T47D (cell line): ENCODE data around the gene DR1.

ENCODE experiments used
- DNase-seq, 2 experiments: peaks; one replicate each; pipeline versions ENCODE4 v3.0.0 to v3.0.0-alpha.2; 2011 to 2012; ENCODE audit warnings: low read depth in 1 of 2, low spot score in 1 of 2
- JUND ChIP-seq: IDR thresholded peaks from 2 replicates; pipeline ENCODE4 v1.6.1; 2012; ENCODE audit warnings: low read depth
- in situ Hi-C: cut with HindIII; loops from 2 replicates; pipeline ENCODE4 v1.10.0; 2016; ENCODE audit warnings: low sequenced_read_pairs, low pct_unique_long_range_greater_than_20kb

The DR1 gene

DNA sequence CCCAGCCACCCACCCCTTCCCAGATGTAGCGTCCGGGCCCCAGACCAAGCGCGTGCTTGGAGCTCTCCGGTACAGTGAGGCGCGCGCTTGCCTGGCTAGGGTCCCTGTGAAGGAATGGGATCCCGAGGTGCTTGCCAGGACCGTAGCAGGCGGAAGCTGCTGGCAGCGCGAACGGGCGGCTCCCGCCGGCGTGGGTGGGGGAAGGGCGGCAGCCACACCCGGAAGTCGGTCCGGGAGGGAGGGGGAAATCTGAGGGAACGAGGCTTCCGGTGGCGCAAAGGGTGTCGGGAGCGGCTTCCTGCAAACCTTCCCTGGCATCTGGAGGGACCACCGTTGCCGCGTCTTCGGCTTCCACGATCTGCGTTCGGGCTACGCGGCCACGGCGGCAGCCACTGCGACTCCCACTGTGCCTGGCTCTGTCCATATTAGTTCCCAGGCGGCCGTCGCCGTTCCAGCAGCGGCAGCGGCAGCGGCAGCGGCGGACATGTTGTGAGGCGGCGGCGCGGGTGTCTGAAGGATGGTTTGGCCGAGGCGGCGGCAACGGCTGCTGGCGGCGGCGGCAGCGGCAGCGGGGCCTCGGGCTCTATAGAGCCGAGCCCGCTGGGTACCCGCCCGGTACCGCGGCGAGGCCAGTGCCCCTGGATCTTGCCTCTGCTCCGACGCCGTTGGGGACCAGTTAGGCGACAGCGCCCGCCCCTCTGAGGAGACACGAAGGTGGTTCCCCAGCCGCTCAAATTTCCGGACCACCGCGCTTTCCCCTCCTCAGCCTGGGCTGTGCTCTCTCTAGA is at the start of gene DR1:
TSS of gene DR1 (plus strand) at position 275 of the 788 bp plus-strand sequence. CDS start 739 bp downstream, outside the sequence.
- TF ChIP-seq JUND: no peak
- DNase-seq: peak; percentile 83 to 90
- in situ Hi-C loops: no loop called here

GRCh38 chr1:93296555-93297154 is 49.1 kb upstream of the DR1 start:
- DNase-seq: no peak
- TF ChIP-seq JUND: no peak
- in situ Hi-C loops: no loop called here

- no peak for TF ChIP-seq JUND
- DNase-seq: no peak
- in situ Hi-C loops: no loop called here
Measured at GRCh38 chr1:93301131-93301530, 44.6 kb upstream of the DR1 start.

GRCh38 chr1:93302078-93302477 is 43.6 kb upstream of the DR1 start:
- in situ Hi-C loops: no loop called here
- TF ChIP-seq JUND: no peak
- no peak for DNase-seq

- DNase-seq: peak in 1 of 2 experiments; percentile 73
- in situ Hi-C loops: no loop called here
- no peak for TF ChIP-seq JUND
Measured at GRCh38 chr1:93304716-93305138, 41.0 kb upstream of the DR1 start.

DNA sequence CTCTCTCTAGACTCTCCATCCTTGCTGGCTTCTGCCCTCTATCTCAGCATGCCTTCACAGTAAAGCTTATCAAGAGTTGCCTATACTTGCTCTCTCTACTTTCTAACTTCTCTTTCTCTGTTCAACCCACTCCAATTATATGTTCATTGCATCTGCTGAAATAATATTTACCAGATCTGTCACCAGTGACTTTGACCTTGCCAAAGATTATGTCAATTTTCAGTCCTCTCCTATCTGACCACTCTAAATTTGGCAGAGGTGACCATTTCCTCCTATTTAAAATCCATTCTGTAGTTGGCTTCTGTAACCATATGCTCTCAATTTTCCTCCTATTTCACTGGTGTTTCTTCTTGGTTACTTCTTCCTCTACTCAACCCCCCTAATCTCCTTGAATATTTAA is 38.8 kb upstream of the DR1 start:
- in situ Hi-C loops: no loop called here
- no peak for DNase-seq
- TF ChIP-seq JUND: no peak

GRCh38 chr1:93313026-93313425 is 32.7 kb upstream of the DR1 start:
- DNase-seq: no peak
- TF ChIP-seq JUND: no peak
- in situ Hi-C loops: no loop called here

DNA sequence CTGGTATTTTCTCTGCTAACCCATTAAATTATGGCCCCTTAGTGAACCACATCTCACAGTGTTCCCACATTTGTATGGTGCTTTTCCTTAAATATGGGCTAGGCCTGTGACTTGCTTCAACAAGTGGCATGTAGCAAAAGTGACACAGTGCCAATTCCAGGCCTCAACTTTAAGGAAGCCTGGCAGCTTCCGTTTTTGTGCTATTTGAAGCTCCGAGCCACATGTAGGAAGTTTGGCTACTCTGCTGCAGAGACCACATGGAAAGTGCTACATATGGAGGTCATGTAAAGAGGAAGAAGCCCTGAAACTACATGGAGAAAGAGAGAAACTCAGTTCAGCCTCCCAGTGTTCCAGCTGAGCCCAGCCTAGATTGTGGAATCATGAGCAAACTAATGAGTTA is 28.5 kb upstream of the DR1 start:
- no peak for DNase-seq

GRCh38 chr1:93317943-93318342 is 27.8 kb upstream of the DR1 start:
- DNase-seq: no peak
- TF ChIP-seq JUND: no peak
- in situ Hi-C loops: no loop called here

More for the DNA sequence above, 28.5 kb upstream of the DR1 start:
- in situ Hi-C loops: no loop called here
- no peak for TF ChIP-seq JUND

DNA sequence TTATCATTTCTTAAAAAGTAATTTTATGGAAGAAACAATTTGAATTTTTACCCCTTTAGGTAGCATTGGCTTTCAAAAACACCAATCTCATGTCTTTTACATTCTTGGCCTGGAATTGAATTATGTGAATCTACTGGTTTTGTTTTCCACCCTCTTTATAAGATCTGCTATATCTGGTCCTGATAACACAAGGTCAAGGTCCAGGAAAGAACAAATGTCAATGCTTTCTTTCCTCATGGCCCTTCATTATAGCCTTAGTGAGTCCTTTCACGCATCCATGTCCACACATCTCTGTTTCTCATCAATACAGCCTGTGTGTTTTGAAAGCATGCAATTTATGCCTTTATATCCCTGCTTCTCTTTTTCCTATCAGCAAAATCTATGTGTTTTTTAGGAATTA is 24.0 kb upstream of the DR1 start:
- no peak for DNase-seq
- no peak for TF ChIP-seq JUND
- in situ Hi-C loops: no loop called here

DNA sequence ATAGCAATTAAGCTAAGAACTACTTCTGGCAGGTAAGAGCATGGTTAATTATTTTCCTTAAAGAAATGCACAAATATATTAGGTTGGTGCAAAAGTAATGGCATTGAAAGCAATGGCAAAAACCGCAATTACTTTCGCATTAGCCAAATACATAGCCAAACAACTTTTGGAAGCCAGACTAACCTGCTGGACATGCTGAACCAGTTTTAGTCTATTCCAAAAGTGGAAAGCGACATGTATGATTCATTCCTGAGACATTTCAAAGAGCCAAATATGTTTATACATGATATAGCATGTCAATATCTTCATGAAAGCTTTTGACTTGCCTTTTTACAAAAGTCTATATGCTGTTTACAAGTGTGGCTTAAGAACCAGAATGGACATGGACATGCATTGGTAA is 23.4 kb upstream of the DR1 start:
- TF ChIP-seq JUND: no peak
- in situ Hi-C loops: no loop called here
- peak in 1 of 2 experiments; percentile 87 for DNase-seq

DNA sequence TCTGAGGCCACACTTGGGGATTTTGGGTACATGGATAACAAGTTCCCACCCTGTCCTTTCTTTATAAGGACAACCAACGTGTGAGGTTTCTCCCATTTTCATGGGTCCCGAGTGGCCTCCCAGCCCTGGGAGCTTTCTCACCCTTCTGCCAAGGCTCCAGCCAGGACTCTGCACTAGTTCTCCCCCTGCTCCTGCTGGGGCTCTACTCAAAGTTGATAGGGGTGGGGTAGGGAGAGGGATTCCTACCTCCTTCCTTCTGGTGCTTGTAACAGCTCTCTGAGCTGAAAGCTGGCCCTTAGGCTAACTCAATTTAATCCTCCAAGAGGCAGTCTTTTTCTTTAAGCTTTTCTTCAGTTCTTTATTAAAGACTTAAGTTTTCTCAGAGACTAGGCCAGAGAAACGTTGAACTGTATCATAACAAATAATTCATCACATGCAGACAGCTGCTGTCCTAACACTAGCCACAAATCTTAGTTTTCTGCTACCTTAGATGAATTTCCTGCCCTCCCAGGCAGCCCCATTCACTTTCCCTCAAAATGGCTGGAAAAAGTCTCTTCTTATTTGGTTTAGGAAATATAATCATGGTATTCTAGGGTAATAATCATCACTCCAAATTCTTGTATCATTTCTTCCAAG is 22.4 kb upstream of the DR1 start:
- TF ChIP-seq JUND: no peak
- DNase-seq: no peak
- in situ Hi-C loops: no loop called here
